CD14-positive monocyte (primary cell): ENCODE results near the gene TRAPPC3L. TPM values are rescaled to one million over a fixed set of nuclear protein-coding genes. Genes with fewer than 3 reads are reported as not detected.

Experiments used
- DNase-seq, 3 donors: peaks; one replicate each; pipeline ENCODE4 v3.0.0-alpha.2; 2011 to 2022
- H2AFZ ChIP-seq: 2 replicates; pipeline ENCODE4 v1.6.0; 2012; ENCODE audit warnings: mild to moderate bottlenecking, low read depth, low read length, inconsistent platforms; ENCODE audit not compliant: insufficient read depth, poor library complexity, severe bottlenecking
- H3K27ac ChIP-seq, 2 donors: 1 replicate in 1 of 2; 2 replicates in 1 of 2; pipeline ENCODE4 v1.5.1; 2012 to 2013; ENCODE audit warnings: low read length in 2 of 2, control low read depth in 1 of 2, inconsistent platforms in 1 of 2, low read depth in 1 of 2, mild to moderate bottlenecking in 1 of 2
- H3K27me3 ChIP-seq, 2 donors: one replicate each; pipeline versions ENCODE4 v1.6.0 to v1.6.1; 2011 to 2013; ENCODE audit warnings: low read length in 2 of 2; ENCODE audit not compliant: control insufficient read depth in 2 of 2, insufficient read depth in 2 of 2
- H3K36me3 ChIP-seq, 2 donors: replicated peaks in 1 of 2; 1 replicate in 1 of 2; 2 replicates in 1 of 2; pipeline versions ENCODE4 v1.5.1 to v1.6.1; 2012 to 2013; ENCODE audit warnings: low read length in 2 of 2, control low read depth in 1 of 2, inconsistent platforms in 1 of 2, mild to moderate bottlenecking in 1 of 2; ENCODE audit not compliant: insufficient read depth in 2 of 2, control insufficient read depth in 1 of 2
- H3K4me1 ChIP-seq, 2 donors: 1 replicate in 1 of 2; 2 replicates in 1 of 2; pipeline versions ENCODE4 v1.5.1 to v1.6.1; 2012 to 2013; ENCODE audit warnings: low read length in 2 of 2, control low read depth in 1 of 2, inconsistent platforms in 1 of 2, mild to moderate bottlenecking in 1 of 2, moderate library complexity in 1 of 2; ENCODE audit not compliant: insufficient read depth in 2 of 2, control insufficient read depth in 1 of 2
- H3K4me2 ChIP-seq: replicated peaks from 2 replicates; pipeline ENCODE3; 2012; ENCODE audit warnings: low read length, moderate library complexity, mild to moderate bottlenecking; ENCODE audit not compliant: poor library complexity, severe bottlenecking; ENCODE audit errors: extremely low read depth
- H3K4me3 ChIP-seq, 3 experiments: fragments of 200-600 bp in 1 of 3; sonication (generic) in 1 of 3; replicated peaks in 1 of 3; 1 replicate in 2 of 3; 2 replicates in 1 of 3; pipeline ENCODE4 v1.5.1; 2011 to 2013; ENCODE audit warnings: low read length in 3 of 3, mild to moderate bottlenecking in 3 of 3, control low read depth in 2 of 3, low read depth in 2 of 3, inconsistent platforms in 1 of 3, moderate library complexity in 1 of 3
- H3K79me2 ChIP-seq: 2 replicates; pipeline ENCODE4 v1.6.0; 2012; ENCODE audit warnings: mild to moderate bottlenecking, control low read depth, inconsistent platforms, low read length, moderate library complexity; ENCODE audit not compliant: insufficient read depth
- H3K9ac ChIP-seq: 2 replicates; pipeline ENCODE4 v1.6.0; 2017; ENCODE audit warnings: low read length, mild to moderate bottlenecking; ENCODE audit not compliant: insufficient read depth, poor library complexity, severe bottlenecking
- H3K9me3 ChIP-seq, 2 donors: replicated peaks in 1 of 2; 1 replicate in 1 of 2; 2 replicates in 1 of 2; pipeline versions ENCODE4 v1.5.1 to v1.6.1; 2012 to 2013; ENCODE audit warnings: low read length in 2 of 2, control low read depth in 1 of 2; ENCODE audit not compliant: control insufficient read depth in 1 of 2, insufficient read depth in 1 of 2
- H4K20me1 ChIP-seq: 2 replicates; pipeline ENCODE4 v1.6.0; 2012; ENCODE audit warnings: mild to moderate bottlenecking, low read length, control low read depth, moderate library complexity; ENCODE audit not compliant: insufficient read depth
- H3K27ac Mint-ChIP-seq, 7 donors: one replicate each; pipeline ENCODE4 v1.8.0; 2020; ENCODE audit warnings: mild to moderate bottlenecking in 7 of 7, mixed read lengths in 7 of 7, moderate library complexity in 6 of 7, inconsistent platforms in 2 of 7
- H3K27me3 Mint-ChIP-seq, 3 donors: one replicate each; pipeline ENCODE4 v1.8.0; 2021 to 2022; ENCODE audit warnings: low read depth in 3 of 3, mild to moderate bottlenecking in 3 of 3, mixed read lengths in 3 of 3, moderate library complexity in 3 of 3, inconsistent platforms in 1 of 3
- H3K36me3 Mint-ChIP-seq, 2 donors: one replicate each; pipeline ENCODE4 v1.8.0; 2020; ENCODE audit warnings: mixed read lengths in 2 of 2, inconsistent platforms in 1 of 2, mild to moderate bottlenecking in 1 of 2
- H3K4me1 Mint-ChIP-seq: one replicate; pipeline ENCODE4 v1.8.0; 2020; ENCODE audit warnings: mild to moderate bottlenecking, mixed read lengths
- H3K4me3 Mint-ChIP-seq, 2 donors: one replicate each; pipeline ENCODE4 v1.8.0; 2020; ENCODE audit warnings: mild to moderate bottlenecking in 2 of 2, mixed read lengths in 2 of 2, moderate library complexity in 1 of 2
- H3K9me3 Mint-ChIP-seq, 7 donors: one replicate each; pipeline ENCODE4 v1.8.0; 2020 to 2022; ENCODE audit warnings: mixed read lengths in 7 of 7, mild to moderate bottlenecking in 6 of 7, moderate library complexity in 6 of 7, inconsistent platforms in 2 of 7
- WGBS: methylation state at CpG from one replicate; pipeline ENCODE4 v1.1.5; 2013; ENCODE audit warnings: missing lambda C conversion rate; ENCODE audit not compliant: insufficient coverage; 5-methylcytosine and 5-hydroxymethylcytosine counted together
- intact Hi-C, 2 donors: fragments of 100-400 bp; cut with micrococcal nuclease; formaldehyde crosslinking; loops; one replicate each; pipeline versions ENCODE4 v1.15.0 to v1.15.1; 2023
- polyA plus RNA-seq, 3 donors: library from polyadenylated mRNA; depleted of rRNA in 1 of 3; unstranded in 2 of 3; stranded (reverse) in 1 of 3; fragments of 300-500 nt in 2 of 3; fragments of >200 nt in 1 of 3; fragmentation: Illumina TruSeq in 2 of 3; gene quantifications; 1 replicate in 2 of 3; 2 replicates in 1 of 3; pipeline ENCODE4 v1.2.3, GENCODE V29; 2012 to 2021
- TF ChIP-seq, protein P1 (sequence below): fragments of 200-600 bp; IDR thresholded peaks from one replicate; pipeline ENCODE4 v1.8.0; 2022; ENCODE audit warnings: antibody characterized with exemption, mild to moderate bottlenecking

Gene TRAPPC3L
- polyA plus RNA-seq, 3 donors: 0.17 TPM; not detected in 2

DNA sequence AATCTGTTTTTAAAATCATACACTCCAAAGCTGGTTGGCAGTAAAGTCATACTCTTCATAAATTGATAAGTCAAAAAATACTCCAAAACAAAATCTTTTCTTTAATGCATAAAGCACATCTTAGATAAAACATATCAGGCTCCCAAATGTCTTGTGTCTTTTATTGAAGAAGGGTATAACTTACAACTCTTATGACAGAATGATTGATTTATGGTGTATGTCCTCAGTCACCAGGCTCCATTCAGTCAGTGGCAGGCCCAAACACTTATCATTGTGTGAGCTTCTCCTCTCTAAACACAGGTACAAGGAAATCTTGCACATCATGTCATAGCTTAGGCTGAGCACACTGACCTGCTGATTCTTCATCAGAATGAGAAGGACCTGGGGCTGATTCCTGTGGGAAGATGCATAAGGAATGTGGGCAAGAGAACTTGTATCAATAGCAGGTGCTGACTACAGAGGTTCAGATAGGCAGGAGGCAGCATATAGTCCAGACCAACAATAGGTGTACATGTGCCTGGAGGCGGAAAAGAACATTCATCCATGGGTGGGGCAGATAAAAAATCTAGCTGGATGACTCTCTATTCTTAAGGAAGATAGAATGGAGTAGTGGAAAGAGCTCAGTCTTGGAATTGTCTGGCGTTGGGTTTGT, 32.1 kb downstream of the TRAPPC3L start:
- H3K9ac ChIP-seq: no peak overlapping the region

DNA sequence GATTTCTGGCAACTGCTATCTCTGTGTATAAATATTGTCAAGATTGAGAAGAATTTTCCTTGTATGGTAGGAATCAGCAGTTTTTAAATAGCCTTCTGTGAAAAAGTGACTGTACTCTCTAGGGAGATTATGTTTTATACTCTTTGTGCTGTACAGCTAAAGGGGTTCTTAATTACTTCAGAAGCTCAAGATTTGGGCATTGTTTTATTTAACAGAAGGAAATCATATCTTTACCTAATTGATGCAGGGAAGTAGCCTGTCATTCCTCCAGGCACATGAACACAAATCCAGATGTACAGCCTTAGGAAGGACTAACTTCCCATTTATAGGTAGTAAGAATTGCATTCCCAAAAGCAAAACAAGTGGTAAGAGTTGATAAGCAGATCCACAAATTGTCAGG, 32.8 kb downstream of the TRAPPC3L start:
- H3K4me3 Mint-ChIP-seq: no peak overlapping the region
- no peak overlapping the region for H3K9ac ChIP-seq
- H3K27ac ChIP-seq: no peak overlapping the region
- peaks cover 0 to 4% (median 1%) of the 10 kb centered on the region in 3 donors for H3K27me3 Mint-ChIP-seq
- H3K9me3 Mint-ChIP-seq: peaks cover 0 to 12% (median 10%) of the 10 kb centered on the region in 7 donors
- H3K4me1 Mint-ChIP-seq: peaks cover 12% of the 10 kb centered on the region
- peaks cover 7% of the 10 kb centered on the region in 2 donors for H3K4me1 ChIP-seq
- H2AFZ ChIP-seq: no peak overlapping the region
- H3K4me3 ChIP-seq: no peak overlapping the region
- DNase-seq: no peak
- H3K27ac Mint-ChIP-seq: no peak overlapping the region
- no peaks in the 10 kb centered on the region for H3K79me2 ChIP-seq
- no peaks in the 10 kb centered on the region for H3K36me3 Mint-ChIP-seq
- H3K27me3 ChIP-seq: no peaks in the 10 kb centered on the region
- no peaks in the 10 kb centered on the region for H4K20me1 ChIP-seq
- no peaks in the 10 kb centered on the region for H3K36me3 ChIP-seq
- intact Hi-C loops: no loop called here
- no peak overlapping the region for H3K4me2 ChIP-seq
- TF ChIP-seq, protein P1, sequence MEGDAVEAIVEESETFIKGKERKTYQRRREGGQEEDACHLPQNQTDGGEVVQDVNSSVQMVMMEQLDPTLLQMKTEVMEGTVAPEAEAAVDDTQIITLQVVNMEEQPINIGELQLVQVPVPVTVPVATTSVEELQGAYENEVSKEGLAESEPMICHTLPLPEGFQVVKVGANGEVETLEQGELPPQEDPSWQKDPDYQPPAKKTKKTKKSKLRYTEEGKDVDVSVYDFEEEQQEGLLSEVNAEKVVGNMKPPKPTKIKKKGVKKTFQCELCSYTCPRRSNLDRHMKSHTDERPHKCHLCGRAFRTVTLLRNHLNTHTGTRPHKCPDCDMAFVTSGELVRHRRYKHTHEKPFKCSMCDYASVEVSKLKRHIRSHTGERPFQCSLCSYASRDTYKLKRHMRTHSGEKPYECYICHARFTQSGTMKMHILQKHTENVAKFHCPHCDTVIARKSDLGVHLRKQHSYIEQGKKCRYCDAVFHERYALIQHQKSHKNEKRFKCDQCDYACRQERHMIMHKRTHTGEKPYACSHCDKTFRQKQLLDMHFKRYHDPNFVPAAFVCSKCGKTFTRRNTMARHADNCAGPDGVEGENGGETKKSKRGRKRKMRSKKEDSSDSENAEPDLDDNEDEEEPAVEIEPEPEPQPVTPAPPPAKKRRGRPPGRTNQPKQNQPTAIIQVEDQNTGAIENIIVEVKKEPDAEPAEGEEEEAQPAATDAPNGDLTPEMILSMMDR: no peak
- H3K9me3 ChIP-seq: peaks cover 2 to 4% of the 10 kb centered on the region in 2 donors

More for the DNA sequence above, 32.1 kb downstream of the TRAPPC3L start:
- H3K4me1 ChIP-seq: peaks cover 7% of the 10 kb centered on the region in 2 donors
- peaks cover 0 to 11% (median 8%) of the 10 kb centered on the region in 7 donors for H3K9me3 Mint-ChIP-seq
- H3K36me3 Mint-ChIP-seq: no peaks in the 10 kb centered on the region
- H3K4me3 Mint-ChIP-seq: no peak overlapping the region
- H3K36me3 ChIP-seq: no peaks in the 10 kb centered on the region
- WGBS: 100% methylated on average over 1 of the region's 2 CpGs
- TF ChIP-seq, protein P1: no peak
- peak overlapping the region in 1 of 7 donors; percentile 11 for H3K27ac Mint-ChIP-seq
- intact Hi-C loops: no loop called here
- peaks cover 12% of the 10 kb centered on the region for H3K4me1 Mint-ChIP-seq
- H3K27me3 ChIP-seq: no peaks in the 10 kb centered on the region
- no peak overlapping the region for H3K4me3 ChIP-seq
- DNase-seq: no peak
- no peak overlapping the region for H3K27ac ChIP-seq
- no peak overlapping the region for H3K4me2 ChIP-seq
- H3K9me3 ChIP-seq: peaks cover 0 to 4% of the 10 kb centered on the region in 2 donors
- H3K79me2 ChIP-seq: no peaks in the 10 kb centered on the region
- no peak overlapping the region for H2AFZ ChIP-seq
- H3K27me3 Mint-ChIP-seq: peaks cover 0 to 4% (median 3%) of the 10 kb centered on the region in 3 donors
- H4K20me1 ChIP-seq: no peaks in the 10 kb centered on the region
